Measurements from ENCODE around the gene MMAB.

Gene MMAB

DNA sequence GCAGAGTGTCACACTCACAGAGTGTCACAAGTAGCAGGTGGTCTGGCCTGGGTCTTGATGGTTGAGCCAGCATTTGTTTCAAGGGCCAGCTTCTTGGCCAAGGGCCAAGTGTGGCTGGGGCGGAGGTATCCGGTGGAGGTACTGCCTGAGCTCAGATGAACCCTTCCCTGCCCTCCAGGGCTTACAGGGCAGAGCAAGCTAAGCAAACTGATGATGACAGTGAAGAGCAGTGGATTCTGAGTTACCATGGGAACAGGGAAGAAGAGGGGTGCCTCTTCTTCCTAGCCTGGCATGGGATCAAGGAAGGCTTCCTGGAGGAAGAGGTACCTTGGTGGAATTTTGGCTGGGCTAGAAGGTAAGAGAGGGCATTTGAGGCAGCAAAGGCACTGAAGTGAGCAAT, 36.0 kb upstream of the MMAB start:
- H3K9ac ChIP-seq (ENCODE audit: low read length): no peak overlapping the region
- H3K27me3 ChIP-seq (ENCODE audit: low read depth, low read length): no peaks in the 10 kb centered on the region; the same call in 1 of the 2 replicates
- H3K4me1 ChIP-seq (ENCODE audit: low read length): peaks cover 23% of the 10 kb centered on the region
- H3K9me3 ChIP-seq (ENCODE audit: insufficient read depth, low read length): no peaks in the 10 kb centered on the region
- no peak overlapping the region for H2AFZ ChIP-seq (ENCODE audit: low read depth, low read length)
- H3K79me2 ChIP-seq (ENCODE audit: low read length): no peaks in the 10 kb centered on the region
- no peak overlapping the region for H3K4me2 ChIP-seq (ENCODE audit: low read length)
- no peak overlapping the region for H3K27ac ChIP-seq (ENCODE audit: low read length)
- TF ChIP-seq, protein P1, sequence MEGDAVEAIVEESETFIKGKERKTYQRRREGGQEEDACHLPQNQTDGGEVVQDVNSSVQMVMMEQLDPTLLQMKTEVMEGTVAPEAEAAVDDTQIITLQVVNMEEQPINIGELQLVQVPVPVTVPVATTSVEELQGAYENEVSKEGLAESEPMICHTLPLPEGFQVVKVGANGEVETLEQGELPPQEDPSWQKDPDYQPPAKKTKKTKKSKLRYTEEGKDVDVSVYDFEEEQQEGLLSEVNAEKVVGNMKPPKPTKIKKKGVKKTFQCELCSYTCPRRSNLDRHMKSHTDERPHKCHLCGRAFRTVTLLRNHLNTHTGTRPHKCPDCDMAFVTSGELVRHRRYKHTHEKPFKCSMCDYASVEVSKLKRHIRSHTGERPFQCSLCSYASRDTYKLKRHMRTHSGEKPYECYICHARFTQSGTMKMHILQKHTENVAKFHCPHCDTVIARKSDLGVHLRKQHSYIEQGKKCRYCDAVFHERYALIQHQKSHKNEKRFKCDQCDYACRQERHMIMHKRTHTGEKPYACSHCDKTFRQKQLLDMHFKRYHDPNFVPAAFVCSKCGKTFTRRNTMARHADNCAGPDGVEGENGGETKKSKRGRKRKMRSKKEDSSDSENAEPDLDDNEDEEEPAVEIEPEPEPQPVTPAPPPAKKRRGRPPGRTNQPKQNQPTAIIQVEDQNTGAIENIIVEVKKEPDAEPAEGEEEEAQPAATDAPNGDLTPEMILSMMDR (IDR thresholded peaks at IDR 0.05; ENCODE audit: low read depth, low read length): no peak
- no peak for TF ChIP-seq EZH2phosphoT487 (IDR thresholded peaks at IDR 0.05; ENCODE audit: low read depth)
- H3K36me3 ChIP-seq (replicated peaks; ENCODE audit: low read depth, low read length): no peaks in the 10 kb centered on the region
- no peaks in the 10 kb centered on the region for H4K20me1 ChIP-seq (ENCODE audit: insufficient read depth, low read length)
- H3K4me3 ChIP-seq (ENCODE audit: low read length): no peak overlapping the region

- Histone ChIP-seq H3K4me1 (ENCODE audit: low read length) (peaks cover 23% of the 10 kb centered on the region), H3K4me2 (ENCODE audit: low read length) (no peak overlapping the region), H3K9ac (ENCODE audit: low read length) (no peak overlapping the region), H3K36me3 (replicated peaks; ENCODE audit: low read depth, low read length) (no peaks in the 10 kb centered on the region), H3K79me2 (ENCODE audit: low read length) (no peaks in the 10 kb centered on the region), H2AFZ (ENCODE audit: low read depth, low read length) (no peak overlapping the region), H3K27me3 (ENCODE audit: low read depth, low read length) (no peaks in the 10 kb centered on the region), H4K20me1 (ENCODE audit: insufficient read depth, low read length) (no peaks in the 10 kb centered on the region), H3K27ac (ENCODE audit: low read length) (no peak overlapping the region), H3K9me3 (ENCODE audit: insufficient read depth, low read length) (no peaks in the 10 kb centered on the region), H3K4me3 (ENCODE audit: low read length) (no peak overlapping the region)
- TF ChIP-seq, protein P1 (IDR thresholded peaks at IDR 0.05; ENCODE audit: low read depth, low read length): no peak
- TF ChIP-seq EZH2phosphoT487 (IDR thresholded peaks at IDR 0.05; ENCODE audit: low read depth): no peak
Observed at GRCh38 chr12:109608793-109609192, 35.5 kb upstream of the MMAB start.

- Histone ChIP-seq H2AFZ (ENCODE audit: low read depth, low read length) (no peak overlapping the region), H3K4me2 (ENCODE audit: low read length) (no peak overlapping the region), H3K4me1 (ENCODE audit: low read length) (peaks cover 23% of the 10 kb centered on the region), H3K9ac (ENCODE audit: low read length) (no peak overlapping the region), H3K27ac (ENCODE audit: low read length) (no peak overlapping the region), H3K79me2 (ENCODE audit: low read length) (no peaks in the 10 kb centered on the region), H3K9me3 (ENCODE audit: insufficient read depth, low read length) (no peaks in the 10 kb centered on the region), H3K4me3 (ENCODE audit: low read length) (no peak overlapping the region), H3K36me3 (replicated peaks; ENCODE audit: low read depth, low read length) (no peaks in the 10 kb centered on the region), H4K20me1 (ENCODE audit: insufficient read depth, low read length) (no peaks in the 10 kb centered on the region), H3K27me3 (ENCODE audit: low read depth, low read length) (no peaks in the 10 kb centered on the region)
- no peak for TF ChIP-seq EZH2phosphoT487 (IDR thresholded peaks at IDR 0.05; ENCODE audit: low read depth)
- TF ChIP-seq, protein P1 (IDR thresholded peaks at IDR 0.05; ENCODE audit: low read depth, low read length): no peak
Observed at GRCh38 chr12:109608270-109608669, 35.0 kb upstream of the MMAB start.

GRCh38 chr12:109607618-109608017, 34.3 kb upstream of the MMAB start:
- no peaks in the 10 kb centered on the region for H3K79me2 ChIP-seq (ENCODE audit: low read length)
- TF ChIP-seq, protein P1 (IDR thresholded peaks at IDR 0.05; ENCODE audit: low read depth, low read length): no peak

More at GRCh38 chr12:109607618-109608017, 34.3 kb upstream of the MMAB start:
- Histone ChIP-seq H4K20me1 (ENCODE audit: insufficient read depth, low read length) (no peaks in the 10 kb centered on the region), H3K9me3 (ENCODE audit: insufficient read depth, low read length) (no peaks in the 10 kb centered on the region), H2AFZ (ENCODE audit: low read depth, low read length) (no peak overlapping the region), H3K36me3 (replicated peaks; ENCODE audit: low read depth, low read length) (no peaks in the 10 kb centered on the region), H3K9ac (ENCODE audit: low read length) (no peak overlapping the region), H3K4me2 (ENCODE audit: low read length) (no peak overlapping the region), H3K27ac (ENCODE audit: low read length) (no peak overlapping the region), H3K27me3 (ENCODE audit: low read depth, low read length) (no peaks in the 10 kb centered on the region), H3K4me3 (ENCODE audit: low read length) (no peak overlapping the region), H3K4me1 (ENCODE audit: low read length) (peaks cover 20% of the 10 kb centered on the region)

All from OCI-LY3 (cell line).